ENCODE results near the gene TLE3.

The TLE3 gene

DNA sequence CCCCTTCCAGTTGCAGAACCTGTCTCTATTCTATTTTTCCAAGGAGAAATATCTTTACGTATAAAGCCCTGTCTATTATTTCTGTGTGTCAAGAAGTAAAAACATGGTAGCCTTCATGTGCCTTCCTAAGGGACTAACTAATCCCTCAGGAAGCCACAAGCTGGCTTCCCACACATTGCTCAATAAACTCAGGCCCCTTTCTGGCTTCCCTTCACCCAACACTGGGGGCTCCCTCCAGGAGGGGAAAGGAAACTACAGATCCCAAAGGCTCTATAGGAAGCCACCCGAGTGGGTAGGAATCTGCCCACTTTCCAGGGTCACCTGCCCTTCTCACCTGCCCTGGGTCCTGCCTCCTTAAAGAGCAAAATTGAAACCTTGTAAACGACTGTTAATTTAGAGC lies 4.6 kb downstream of the TLE3 start:
- DNase-seq (ENCODE audit: low read depth): no peak
- no peak overlapping the region for H3K4me3 ChIP-seq (ENCODE audit: low read length)
- TF ChIP-seq, protein P1, sequence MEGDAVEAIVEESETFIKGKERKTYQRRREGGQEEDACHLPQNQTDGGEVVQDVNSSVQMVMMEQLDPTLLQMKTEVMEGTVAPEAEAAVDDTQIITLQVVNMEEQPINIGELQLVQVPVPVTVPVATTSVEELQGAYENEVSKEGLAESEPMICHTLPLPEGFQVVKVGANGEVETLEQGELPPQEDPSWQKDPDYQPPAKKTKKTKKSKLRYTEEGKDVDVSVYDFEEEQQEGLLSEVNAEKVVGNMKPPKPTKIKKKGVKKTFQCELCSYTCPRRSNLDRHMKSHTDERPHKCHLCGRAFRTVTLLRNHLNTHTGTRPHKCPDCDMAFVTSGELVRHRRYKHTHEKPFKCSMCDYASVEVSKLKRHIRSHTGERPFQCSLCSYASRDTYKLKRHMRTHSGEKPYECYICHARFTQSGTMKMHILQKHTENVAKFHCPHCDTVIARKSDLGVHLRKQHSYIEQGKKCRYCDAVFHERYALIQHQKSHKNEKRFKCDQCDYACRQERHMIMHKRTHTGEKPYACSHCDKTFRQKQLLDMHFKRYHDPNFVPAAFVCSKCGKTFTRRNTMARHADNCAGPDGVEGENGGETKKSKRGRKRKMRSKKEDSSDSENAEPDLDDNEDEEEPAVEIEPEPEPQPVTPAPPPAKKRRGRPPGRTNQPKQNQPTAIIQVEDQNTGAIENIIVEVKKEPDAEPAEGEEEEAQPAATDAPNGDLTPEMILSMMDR (conservative IDR thresholded peaks at IDR 0.05; ENCODE audit: low read length): no peak

DNA sequence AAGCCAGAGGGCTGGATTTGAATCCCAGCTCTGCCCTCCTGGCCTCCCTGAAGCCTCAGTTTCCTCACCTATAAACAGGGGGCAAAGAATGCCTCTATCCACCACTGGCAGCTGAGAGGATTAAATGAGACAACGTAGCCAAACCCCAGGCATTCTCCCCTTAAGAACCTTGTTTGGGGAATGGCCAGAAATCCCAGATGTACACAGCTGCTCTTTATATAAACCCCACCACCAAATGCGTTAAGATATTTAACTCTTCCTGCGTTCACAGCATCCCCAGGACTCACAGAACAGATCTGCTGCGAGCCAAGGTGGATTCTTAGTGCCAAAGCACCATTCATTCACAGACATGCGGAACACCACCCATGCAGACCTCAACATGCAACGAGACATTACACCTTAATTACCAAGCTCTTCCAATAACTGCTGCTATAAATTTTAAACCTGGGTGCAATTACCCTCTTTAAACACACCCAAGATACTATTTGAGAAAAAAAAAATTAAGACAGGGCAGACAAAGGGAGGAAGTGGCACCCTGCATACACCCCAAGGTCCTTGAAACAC lies 5.2 kb downstream of the TLE3 start:
- no peak for DNase-seq (ENCODE audit: low read depth)
- TF ChIP-seq, protein P1 (conservative IDR thresholded peaks at IDR 0.05; ENCODE audit: low read length): no peak
- no peak overlapping the region for H3K4me3 ChIP-seq (ENCODE audit: low read length)

DNA sequence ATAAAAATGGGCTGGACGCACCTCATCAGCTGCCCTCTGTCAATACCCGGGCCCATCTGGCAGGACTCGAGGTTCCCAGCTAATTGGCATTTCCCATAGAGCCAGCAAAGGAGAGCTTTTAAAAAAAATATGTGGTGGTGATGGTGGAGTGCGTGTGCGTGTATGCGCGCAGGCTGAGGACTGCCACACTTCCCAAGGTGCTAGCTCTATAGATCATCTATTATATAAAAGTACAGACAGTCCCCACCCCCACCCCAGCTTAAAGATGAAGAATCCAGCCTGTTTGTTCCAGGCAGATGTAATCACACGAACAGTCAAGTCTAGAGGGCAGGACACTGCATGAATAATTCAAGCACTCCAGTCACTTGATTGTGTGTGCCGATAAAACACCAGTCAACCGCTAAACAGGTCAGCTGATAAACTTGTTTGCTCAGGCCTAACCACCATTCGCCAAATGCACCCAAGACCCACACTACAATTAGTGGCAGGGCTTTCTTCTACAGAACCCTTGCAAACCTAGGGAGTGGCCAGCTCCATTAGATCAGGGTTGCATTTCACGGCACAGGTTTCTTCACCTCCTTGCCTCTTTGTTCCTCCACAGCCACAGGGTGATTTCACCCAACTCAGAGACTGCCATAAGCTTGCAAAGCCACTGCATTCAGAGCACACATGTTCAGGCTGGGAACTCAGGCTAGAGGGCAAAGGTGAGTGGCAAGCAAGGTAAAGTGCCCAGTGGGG lies 5.8 kb downstream of the TLE3 start:
- DNase-seq (ENCODE audit: low read depth): no peak
- no peak overlapping the region for H3K4me3 ChIP-seq (ENCODE audit: low read length)
- TF ChIP-seq, protein P1 (conservative IDR thresholded peaks at IDR 0.05; ENCODE audit: low read length): no peak

DNA sequence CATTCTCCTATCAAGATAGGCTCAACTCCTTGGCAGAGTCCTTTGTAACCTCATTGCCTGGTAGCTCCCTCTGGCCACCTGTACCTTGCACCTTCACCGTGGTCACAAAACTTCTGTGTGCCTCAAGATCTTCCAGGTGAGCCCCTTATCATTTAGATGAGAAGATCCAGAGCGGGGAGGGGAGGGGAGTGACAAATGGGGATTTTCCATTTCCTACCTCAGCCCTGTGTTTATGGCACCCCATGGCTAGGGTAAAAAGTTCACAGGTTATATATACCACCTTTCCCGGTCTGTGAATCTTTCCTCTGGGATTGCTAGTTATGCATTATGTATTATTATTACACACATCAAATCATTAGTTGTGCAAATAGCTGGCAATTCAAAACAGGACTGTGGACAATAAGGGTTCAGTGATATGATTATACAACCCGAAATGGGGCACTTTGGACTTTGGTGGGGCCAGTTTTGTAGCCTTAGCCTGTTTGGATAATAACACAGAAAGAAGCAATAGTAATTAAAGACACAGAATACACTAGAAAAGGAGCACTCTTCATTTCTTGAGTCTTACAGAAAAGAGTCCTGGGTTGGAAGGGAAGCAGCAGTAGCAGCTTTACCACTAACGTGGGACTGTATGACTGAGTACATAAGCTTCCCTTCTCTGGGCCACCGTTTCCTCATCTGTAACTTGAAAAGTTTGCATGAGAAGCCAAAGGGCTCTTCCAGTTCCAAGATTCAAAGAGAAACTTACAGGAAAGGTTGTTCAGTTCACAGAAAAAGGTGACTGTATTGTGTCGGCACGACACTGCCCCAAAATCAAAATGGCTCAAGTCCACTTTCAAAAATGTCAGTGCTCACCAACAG lies 7.1 kb downstream of the TLE3 start:
- TF ChIP-seq, protein P1 (conservative IDR thresholded peaks at IDR 0.05; ENCODE audit: low read length): no peak
- no peak for DNase-seq (ENCODE audit: low read depth)
- no peak overlapping the region for H3K4me3 ChIP-seq (ENCODE audit: low read length)

DNA sequence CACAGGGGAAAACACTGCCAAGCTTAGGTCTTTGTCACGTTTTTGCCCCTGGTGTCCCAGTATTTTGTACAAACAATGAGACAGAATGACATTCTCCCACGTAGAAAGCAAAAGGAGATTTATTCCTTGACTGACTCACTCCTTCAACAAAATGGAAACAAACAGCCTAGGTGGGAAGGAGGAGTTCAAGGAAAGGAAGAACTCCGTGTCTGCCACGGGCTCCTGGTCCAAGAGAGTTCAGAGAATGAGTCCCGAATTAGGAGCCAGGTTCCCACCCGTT lies 8.1 kb downstream of the TLE3 start:
- H3K4me3 ChIP-seq (ENCODE audit: low read length): no peak overlapping the region
- DNase-seq (ENCODE audit: low read depth): no peak
- TF ChIP-seq, protein P1 (conservative IDR thresholded peaks at IDR 0.05; ENCODE audit: low read length): no peak

DNA sequence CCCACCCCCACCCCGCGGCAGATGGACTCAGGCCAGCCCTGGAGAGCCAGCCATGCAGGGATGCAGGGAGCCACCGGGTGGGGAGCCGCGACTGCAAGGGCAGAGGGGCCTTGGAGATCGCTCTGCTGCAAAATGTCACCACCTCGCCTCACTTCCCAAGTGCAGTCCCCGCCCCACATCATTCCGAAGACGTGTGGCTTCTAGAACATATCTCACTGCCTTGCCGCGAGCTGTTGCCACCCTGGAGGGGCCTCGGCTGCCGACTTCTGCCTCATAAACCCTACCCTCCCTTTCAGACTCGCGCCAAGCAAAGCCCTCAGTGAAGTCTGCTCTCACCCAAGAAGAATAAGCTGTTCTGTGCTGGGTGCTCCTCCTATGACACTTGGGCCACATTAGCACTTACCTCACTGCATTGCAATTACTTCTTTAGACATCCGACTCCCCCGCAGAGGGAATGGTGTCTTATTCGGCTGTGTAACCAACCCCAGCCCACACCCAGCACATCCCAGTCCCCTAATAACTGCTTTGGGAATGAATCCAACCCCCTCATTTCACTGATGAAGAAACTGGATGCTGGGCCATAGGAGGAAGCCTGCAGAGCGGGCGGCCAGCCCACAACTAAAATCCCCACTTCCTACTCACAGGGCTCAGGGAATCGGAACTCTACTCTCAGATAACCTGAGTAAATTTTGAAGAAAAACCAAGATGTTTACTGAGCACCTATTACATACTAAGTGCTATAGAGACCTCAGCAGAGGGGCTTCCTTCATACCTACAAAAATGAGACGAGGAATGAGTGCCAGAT lies 8.6 kb downstream of the TLE3 start:
- peak; percentile 60 for DNase-seq (ENCODE audit: low read depth)
- H3K4me3 ChIP-seq (ENCODE audit: low read length): peak overlapping the region; percentile 9
- TF ChIP-seq, protein P1 (conservative IDR thresholded peaks at IDR 0.05; ENCODE audit: low read length): no peak

Measured in AG10803 (cell line).